NCI-H1694 (cell line): ENCODE results near the gene SLC25A29.
"Not testable (repeated sequence)": the region's sequence is repeated elsewhere in the genome, so short reads cannot be mapped to it uniquely, and the experiment has no call there.

Experiments used
- DNase-seq: peaks from one replicate; lab custom pipeline; 2025; lab: John Stamatoyannopoulos, UW

Gene SLC25A29

DNA sequence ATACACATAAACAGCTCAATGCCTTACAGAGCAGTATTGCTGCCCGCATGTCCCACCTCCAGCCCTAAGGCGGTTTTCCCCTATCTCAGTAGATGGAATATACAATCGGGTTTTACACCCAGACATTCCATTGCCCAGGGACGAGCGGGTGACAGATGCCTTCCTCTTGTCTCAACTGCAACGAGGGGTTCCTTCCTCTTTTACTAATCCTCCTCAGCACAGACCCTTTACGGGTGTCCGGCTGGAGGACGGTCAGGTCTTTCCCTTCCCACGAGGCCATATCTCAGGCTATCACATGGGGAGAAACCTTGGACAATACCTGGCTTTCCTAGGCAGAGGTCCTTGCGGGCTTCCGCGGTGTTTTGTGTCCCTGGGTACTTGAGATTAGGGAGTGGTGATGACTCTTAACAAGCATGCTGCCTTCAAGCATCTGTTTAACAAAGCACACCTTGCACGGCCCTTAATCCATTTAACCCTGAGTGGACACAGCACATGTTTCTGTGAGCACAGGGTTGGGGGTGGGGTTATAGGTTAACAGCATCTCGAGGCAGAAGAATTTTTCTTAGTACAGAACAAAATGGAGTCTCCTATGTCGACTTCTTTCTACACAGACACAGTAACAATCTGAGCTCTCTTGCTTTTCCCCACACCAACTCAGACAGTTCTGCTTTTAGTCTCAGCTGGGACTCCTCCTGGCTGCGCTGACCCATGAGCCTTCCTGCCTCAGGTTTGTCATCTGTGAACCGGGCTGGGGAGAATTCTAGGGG, 6.0 kb upstream of the SLC25A29 start:
- not testable (repeated sequence) for DNase-seq

DNA sequence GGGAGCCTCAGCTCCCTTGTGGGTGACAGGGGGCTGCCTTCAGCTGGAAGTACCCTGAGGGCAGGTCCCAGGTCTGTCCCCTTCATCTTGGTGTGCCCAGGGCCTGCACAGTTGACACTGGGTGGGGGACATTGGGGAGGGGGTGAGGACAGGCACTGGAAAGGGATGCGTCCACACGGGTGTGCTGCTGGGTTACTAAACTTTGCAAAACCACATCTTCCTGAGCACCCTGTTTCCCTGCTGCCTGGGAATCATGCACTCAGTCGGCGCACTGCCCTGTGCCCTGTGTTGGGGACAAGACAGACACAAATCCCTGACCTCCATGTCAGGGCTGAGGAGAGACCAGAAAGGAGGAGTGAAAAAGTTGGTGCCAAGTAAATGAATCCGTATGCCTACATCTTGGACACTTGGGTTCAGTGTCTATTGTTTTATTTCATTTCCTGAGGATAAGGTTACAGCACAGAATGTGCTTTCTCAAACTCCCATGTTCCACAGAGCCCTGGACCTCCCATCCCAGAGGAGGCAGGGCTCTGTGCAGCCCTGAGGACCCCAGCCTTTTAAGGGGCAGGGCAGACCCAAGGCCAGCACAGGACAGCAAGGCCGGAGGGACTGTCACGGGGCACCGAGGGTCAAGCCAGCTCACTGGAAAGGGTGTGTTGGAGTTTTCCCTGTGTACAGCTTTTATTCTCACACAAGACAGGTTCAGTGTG, 2.9 kb upstream of the SLC25A29 start:
- no peak for DNase-seq

DNA sequence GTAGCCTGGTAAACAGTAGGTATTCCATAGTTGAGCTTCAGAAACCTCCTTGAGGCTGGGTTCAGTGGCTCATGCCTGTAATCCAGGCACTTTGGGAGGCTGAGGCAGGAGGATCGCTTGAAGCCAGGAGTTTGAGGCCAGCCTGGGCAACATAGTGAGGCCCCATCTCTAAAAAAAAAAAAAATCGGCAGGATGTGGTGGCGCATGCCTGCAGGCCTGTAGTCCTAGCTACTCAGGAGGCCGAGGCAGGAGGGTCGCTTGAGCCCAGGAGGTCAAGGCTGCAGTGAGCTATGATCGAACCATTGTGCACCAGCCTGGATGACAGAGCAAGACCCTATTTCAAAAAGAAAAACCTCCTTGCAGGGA, 2.2 kb upstream of the SLC25A29 start:
- not testable (repeated sequence) for DNase-seq

DNA sequence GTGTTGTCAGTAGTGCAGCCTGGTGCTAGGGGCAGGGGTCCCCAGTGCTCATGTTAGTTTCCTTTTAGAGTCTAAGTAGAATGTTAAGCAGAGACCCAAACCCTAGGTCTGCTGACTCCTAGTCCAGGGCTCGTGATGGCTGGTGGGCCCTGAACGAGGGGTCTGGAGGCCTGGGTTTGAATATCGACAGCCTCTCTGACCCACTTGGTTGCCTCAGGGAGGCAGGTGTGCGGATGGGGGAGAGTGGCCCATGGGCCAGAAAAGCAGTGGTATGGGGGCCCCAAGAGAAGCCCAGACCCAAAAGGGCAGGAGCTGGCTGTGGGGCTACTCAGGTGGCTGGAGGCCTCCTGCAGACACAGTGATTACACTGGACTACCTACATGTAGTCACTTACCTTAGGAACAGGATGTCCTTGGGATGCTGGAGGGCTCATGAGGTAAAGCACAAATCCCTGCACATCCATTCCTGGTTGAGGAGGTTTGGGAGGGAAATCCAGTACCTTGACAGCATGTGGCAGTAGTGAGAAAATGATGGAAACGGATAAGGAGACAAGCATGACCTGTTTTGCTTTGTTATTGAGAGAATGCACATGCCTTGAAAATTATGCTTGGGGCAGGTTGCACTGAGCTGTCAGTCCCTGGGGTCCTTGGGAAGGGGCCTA, 1.7 kb upstream of the SLC25A29 start:
- DNase-seq, result no peak

DNA sequence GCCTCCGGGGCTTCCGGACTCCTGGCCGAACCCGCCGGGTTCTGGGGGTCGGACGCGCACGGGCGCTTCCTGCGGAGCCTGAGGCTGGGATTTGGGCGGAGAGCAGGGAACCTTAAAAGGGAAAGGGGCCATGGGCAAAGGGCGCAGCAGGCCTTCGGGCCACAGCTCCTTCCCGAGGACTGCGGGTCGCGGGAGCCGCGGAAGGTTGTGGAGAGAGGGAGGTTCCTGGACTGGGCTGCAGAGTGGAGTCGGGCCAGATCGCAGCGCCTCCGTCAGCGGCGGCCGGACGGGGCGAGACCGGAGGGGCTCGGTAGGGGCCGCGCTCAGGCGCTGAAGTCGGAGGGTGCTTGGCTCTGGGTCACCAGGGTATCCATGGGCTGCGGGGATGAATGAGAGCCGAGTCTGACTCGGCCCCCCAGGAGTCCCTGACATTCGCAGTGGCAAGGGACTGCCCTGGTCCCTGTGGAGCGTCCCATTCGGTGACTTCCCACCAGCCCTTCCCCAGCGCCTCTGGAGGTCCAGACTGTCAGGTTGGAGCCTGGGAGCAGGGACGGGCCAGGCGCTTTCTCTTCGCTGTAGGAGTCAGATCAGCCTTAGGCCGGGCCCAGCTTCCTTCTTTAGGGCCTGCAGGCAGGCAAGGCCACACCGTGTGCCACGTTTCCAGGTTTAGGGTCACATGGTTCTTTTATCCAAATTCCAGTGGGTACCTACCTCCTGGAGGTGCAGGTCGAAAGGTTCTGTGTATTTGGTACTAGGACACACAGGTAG, 938 bp upstream of the SLC25A29 start:
- no peak for DNase-seq

DNA sequence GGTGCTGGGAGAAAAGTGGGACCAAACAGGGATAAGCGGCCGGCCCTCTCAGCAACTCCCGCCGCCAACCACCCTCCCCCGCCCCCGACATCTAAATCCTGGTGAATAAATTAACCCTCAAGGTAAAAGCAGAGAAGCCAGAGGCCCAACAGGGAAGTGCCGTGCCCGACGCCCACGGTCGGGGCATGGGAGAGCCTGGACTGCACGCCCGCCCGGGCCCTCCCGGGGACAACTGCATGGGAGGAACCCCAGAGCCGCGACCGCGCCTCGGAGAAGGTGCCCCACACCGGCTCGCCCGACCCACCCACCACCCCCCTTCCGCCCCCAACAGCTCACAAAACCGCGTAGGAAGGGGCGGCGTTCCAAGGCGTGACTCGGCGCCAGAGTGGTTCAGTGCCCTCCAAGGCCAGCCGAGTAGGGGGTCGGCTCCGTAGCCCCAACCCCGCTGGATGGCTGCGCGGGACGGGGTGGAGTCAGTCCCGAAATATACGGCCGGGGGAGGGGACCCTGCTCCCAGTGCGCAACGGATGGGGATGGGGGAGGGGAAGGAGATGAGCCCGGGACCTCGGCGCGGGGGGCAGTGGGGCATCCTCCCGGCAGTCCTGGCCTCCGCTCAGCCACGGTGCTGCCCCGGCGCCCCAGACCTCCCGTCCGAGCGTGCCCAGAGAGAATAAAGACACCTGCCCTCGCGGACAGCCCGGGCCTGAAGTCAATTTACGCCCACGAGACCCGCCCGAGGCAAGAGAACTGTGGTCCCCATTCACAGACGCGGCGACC, 732 bp downstream of the SLC25A29 start:
- peak; percentile 42 for DNase-seq

DNA sequence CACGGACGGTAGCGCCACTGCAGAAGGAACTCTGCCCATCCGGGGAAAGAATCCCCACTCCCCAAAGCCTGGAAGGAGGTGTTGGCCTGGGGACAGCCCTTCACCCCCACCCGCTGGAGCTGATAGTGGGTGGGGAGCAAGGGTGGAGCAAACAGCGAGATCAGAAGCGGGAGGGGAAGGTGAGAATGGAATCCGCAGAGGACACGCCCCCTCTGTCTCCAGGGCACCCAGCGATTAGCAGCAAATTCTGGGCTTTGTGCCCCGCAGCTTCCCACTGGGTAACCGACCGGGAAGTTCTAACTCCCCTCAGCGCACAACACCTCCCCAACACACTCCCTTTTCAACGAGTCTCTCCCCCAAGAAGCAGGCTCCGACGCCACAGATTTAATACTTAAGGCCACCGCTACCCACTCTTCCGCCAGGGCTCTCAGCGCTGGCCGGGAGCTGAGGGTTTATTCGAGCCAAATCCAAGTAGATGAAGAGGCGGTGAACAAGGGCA, 1.4 kb downstream of the SLC25A29 start:
- peak; percentile 62 for DNase-seq

DNA sequence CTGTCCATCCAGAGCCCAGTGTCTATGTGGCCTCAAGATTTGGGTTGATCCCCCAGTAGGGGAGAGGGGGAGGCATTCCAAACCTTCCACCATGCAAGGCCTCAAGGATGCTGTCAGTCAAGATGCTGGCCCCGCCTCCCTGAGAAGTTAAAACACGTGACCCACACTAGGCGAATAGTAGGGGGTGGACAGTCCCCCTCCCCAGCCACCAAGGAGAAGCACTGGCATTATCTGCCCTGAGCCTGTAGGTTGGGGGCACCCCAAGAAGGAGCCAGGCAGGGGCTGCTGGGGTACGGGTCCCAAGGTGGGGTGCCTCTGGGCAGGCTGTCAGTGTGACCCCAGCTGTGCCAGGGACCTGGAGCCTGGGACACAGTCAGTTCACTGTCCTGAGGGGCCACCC, 2.3 kb downstream of the SLC25A29 start:
- no peak for DNase-seq

DNA sequence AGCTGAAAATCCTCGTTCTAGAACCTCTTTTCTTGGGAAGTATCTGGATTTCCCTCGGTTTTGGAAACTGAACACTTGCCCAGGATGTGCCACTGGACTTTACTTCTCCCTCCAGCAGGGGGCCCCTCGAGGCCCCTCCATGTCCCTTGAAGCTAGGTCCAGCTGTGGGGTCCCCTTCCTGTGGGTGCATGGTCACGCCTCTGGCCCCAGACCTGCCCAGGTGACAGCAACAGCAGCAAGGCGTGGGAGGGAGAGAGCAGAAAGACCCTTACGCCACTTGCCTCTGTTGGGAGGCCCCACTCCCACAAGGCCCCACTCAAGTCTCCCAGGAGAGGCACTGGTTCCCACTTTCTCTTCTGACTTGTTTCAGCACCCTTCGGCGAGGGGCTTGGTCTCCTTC, 3.1 kb downstream of the SLC25A29 start:
- DNase-seq, result no peak

DNA sequence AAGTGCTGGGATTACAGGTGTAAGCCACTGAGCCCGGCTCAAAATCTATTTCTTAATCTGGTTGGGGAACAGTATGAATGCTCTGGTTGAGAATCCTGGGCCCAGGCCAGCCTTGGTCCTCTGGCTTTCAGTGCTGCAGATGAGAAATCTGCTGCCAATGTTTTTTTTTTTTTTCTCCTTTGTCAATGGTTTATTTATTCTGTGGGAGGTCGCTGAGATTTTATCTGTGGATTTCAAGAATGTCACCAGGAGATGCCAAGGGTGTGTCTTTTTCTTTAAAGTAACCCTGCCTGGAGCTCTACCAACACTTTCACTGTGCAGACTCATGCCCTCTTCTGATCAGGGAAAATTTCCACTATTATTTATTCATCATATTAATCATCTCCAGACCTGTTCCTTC, 3.6 kb downstream of the SLC25A29 start:
- no peak for DNase-seq

DNA sequence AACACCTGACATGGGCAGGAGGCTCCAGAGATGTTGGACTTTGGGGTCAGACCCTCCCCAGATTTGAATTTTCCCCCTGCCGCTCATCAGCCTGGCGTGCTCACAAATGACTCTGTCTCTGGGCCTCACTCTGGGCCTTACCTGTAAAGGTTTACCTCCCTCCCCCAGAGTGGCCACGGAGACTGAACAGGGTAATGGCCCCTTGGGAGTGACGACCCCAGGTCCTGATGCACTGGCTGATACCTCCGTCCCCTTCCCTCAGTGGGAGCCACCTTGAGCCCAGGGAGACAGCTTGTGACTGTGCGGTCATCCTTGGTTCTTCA, 7.0 kb downstream of the SLC25A29 start:
- no peak for DNase-seq

DNA sequence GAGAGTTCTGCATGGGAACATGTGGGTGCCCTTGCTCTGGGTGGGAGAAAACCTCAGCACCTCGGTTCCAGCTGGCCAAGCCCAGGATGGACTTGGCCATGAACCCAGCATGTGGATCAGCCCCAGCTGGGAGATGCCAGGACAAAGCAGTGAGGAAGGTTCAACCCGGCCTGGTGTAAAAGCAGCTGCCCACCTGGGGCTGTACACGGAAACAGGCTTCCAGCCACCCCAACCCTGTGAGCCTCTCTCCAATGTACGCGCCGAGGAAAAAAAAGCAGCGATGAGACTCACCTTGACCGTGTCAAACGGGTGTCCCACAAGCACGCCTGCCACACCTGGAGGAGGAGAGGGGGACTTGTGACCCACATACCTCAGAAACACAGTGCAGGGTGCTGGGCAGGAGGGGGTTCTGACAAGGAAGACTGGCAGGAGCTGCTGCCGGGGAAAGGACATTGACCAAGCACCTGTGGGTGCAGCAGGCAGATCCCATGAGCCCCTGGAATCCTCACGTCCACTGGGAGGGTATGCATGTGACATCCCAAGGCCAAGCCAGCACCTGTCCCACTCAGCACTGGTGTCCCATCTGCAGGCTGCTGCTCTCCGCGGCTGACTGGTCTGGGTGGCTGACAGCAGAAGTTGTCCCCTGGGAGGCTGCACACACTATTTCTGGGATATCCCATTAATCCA, 7.5 kb downstream of the SLC25A29 start:
- no peak for DNase-seq

DNA sequence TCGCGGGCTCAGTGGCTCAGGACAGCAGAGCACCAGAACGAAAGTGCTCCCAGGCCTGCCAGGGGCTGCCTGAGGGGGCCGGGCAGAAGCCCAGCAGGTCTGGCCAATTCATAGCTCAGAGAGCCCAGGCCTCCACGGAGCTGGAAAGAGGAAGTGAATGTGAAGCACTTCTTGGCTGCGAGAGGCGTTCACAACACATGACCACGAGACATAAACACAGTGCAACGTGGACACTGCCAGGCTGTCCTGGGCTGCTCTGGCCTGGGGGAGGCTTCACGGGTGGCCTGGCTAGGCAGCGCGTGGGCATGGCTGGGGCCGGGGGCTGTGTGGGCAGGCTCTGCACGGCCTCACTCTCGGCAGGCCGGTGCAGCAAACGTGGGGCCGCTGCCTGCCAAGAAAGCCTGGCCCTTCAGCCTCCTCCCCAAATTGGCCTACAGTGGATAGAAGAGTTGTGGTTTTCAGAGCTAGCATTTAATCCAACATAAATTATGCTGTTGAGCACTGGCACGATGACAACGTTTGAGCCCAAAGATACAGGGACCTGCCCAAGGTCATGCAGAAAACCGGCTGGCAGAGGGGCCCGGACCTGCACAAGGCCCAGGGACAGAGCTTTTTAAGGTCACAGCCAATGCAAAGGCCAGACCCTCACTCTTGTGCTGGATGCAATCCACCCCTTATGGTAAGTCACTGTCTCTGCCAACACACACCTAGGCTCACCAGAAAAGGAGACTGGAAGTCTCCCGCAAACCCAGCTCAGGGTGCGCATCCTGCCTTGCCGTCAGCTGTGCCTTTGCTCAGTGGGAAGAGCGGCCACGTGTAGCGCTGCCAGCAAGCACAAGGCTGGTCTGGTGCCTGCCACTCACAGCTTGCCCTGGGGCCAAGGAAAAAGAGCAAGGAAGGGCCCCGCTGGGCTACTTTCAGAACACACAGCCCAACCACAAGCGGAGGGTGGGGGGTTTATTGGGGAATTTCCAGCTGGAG, 8.6 kb downstream of the SLC25A29 start:
- DNase-seq, result no peak

DNA sequence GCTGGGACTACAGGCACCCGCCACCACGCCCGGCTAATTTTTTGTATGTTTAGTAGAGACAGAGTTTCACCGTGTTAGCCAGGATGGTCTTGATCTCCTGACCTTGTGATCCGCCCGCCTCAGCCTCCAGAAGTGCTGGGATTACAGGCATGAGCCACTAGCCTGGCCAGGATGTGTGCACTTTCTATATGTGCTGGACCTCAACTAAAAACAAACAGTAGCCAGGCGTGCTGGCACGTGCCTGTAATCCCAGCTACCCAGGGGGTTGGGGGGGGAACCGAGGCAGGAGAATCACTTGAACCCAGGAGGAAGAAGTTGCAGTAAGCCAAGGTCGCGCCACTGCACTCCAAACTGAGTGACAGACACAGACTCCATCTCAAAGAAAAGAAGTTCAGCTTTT, 9.5 kb downstream of the SLC25A29 start:
- not testable (repeated sequence) for DNase-seq

DNA sequence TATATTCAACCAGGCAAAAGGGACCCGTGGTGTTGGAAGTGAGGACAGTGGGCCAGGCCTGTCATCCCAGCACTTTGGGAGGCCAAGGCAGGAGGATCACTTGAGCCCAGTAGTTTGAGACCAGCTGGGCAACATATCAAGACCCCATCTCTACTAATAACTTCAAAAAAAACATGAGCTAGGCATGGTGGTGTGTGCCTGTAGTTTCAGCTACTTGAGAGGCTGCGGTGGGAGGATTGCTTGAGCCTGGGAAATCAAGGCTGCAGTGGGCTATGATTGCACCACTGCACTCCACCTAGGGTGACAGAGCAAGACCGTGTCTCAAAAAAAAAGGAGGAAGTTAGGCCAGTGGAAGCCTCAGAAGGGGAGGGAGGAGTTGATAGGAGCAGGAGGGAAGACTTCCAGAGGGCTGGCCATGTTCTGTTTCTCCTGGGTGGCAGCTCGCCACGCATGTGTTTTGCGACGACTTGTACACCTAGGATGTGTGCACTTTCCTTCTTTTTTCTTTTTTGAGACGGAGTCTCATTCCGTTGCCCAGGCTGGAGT, 10.1 kb downstream of the SLC25A29 start:
- no peak for DNase-seq

DNA sequence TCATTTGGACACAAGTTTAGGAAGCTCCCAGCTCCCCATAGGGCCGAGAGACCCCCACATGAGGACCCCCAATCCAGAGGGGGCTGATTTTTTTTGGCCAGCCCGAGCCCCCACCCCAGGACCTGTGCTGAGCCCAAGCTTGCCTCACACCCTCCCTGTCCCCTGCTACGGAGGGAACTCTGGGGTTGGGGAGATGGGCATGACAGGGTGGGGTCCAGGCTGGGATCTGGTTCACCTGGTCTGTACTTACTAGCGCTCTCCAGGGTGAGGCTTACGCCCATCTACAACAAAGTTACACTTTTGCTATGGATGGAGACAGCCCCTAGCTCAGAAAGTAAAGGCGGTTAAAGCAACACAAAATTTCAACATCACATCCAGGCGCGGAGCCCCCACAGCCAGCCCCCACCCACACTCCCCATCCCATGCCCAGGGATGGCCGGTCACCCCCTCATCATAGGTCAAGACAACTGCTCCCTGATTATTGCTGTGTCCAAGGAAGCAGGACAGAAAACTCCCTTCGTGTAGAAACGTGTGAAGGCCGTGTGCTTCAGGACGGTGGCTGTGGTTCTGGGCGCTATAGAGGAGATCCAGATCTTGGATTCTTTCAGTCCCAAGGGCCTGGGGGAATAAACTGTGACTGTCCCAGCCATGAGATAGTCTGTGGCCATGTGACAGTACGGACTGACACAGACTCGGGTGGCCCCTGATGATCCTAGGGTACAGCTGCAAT, 10.7 kb downstream of the SLC25A29 start:
- DNase-seq, result no peak

DNA sequence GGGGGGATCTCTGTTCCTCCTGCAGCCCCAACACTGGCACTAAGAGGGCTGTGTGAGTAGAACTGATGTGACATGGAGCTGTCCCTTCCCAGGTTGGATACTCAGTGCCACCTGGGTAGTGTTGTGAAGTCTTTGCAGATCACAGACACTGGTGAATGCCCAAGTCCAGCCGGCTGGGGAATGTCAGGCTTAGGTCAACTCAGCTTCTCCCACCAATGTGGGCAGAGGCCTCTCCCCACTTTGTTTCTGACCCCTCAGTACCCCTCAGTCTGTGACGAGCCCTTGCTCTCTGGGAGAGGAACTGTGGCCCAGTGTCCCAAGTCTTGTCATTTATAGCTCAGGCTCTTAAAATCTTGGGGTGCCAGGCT, 11.3 kb downstream of the SLC25A29 start:
- DNase-seq, result no peak

DNA sequence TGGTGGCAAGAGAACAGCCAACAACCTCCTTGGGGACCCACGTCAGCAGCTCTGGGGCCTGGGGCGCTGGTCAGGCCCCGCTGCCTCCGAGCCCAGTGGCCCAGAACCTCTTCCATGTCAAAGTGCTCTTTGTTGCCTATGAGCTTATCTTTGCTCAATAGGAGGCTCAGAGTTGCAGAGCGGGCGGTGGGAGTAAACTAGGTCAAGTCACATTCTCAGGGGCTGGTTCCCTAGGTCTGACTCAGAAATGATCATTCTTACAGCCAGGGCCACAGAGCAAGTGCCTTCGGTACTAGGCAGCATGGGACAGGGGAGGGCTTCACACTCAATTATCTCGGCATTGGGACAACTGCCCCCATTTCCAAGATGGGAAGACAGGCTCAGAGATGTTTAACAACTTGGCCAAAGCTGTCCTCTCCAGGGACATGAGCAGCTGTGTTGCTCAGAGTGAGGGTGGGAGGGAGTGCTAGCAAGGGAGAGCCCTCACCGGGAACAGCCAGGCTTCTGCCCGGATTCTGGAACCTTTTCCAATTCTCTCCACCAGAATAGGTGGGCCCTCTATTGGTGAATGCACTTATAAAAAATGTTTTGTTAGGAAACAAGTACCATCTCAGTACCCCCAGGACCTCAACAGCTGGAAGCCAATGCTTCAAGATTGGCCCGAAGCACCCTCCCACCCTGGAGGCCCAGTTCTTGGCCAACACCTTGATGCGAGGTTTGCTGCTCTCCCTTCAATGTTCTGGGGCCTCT, 11.9 kb downstream of the SLC25A29 start:
- no peak for DNase-seq
